Body of pancreas (tissue), 4 donors: ENCODE data around the gene HIP1R. TPM values are rescaled to one million over a fixed set of nuclear protein-coding genes. Genes with fewer than 3 reads are reported as not detected.
"Not testable (repeated sequence)": the region's sequence is repeated elsewhere in the genome, so short reads cannot be mapped to it uniquely, and the experiment has no call there.

Experiments used
- ATAC-seq: fragments of 150-250 bp; one replicate; pipeline ENCODE4 v1.9.1; 2016
- DNase-seq, 4 donors: peaks; one replicate each; pipeline ENCODE4 v3.0.0-alpha.2; 2019
- H3K27ac ChIP-seq, 4 donors: fragments of 200-600 bp; sonication (generic); 1 replicate in 3 of 4; 2 replicates in 1 of 4; pipeline versions ENCODE4 v1.5.1 to v1.6.1; 2016 to 2019; ENCODE audit warnings: mild to moderate bottlenecking in 1 of 4, mixed read lengths in 1 of 4, moderate library complexity in 1 of 4
- H3K27me3 ChIP-seq, 2 donors: fragments of 200-600 bp; sonication (generic); one replicate each; pipeline ENCODE4 v1.6.0; 2016; ENCODE audit warnings: mild to moderate bottlenecking in 1 of 2
- H3K36me3 ChIP-seq, 2 donors: fragments of 200-600 bp; sonication (generic); replicated peaks in 1 of 2; 2 replicates each; pipeline ENCODE4 v1.5.1; 2016; ENCODE audit warnings: low read depth in 2 of 2; ENCODE audit not compliant: insufficient read depth in 1 of 2
- H3K4me1 ChIP-seq: fragments of 200-600 bp; sonication (generic); one replicate; pipeline ENCODE4 v1.6.0; 2016
- H3K4me3 ChIP-seq, 2 donors: fragments of 200-600 bp; sonication (generic); 1 replicate in 1 of 2; 2 replicates in 1 of 2; pipeline ENCODE4 v1.5.1; 2016 to 2019
- H3K9me3 ChIP-seq, 3 donors: fragments of 200-600 bp; sonication (generic); 1 replicate in 2 of 3; 2 replicates in 1 of 3; pipeline ENCODE4 v1.5.1; 2016
- CTCF ChIP-seq, 7 experiments: fragments of 450-650 bp in 4 of 7; fragments of 200-600 bp in 3 of 7; sonication (generic) in 3 of 7; IDR thresholded peaks; one replicate each; pipeline ENCODE4 v1.5.1; 2016 to 2019; ENCODE audit warnings: antibody characterized with exemption in 7 of 7
- POLR2A ChIP-seq, 3 donors: fragments of 450-650 bp; IDR thresholded peaks; one replicate each; pipeline ENCODE4 v1.6.1; 2016; ENCODE audit warnings: antibody characterized with exemption in 3 of 3, mild to moderate bottlenecking in 2 of 3
- WGBS, 2 donors: methylation state at CpG; one replicate each; pipeline ENCODE4 v1.1.5; 2017; 5-methylcytosine and 5-hydroxymethylcytosine counted together
- intact Hi-C: fragments of 100-400 bp; cut with DNase I; formaldehyde crosslinking; loops from one replicate; pipeline ENCODE4 v1.15.1; 2023
- total RNA-seq, 2 donors: library from RNA; depleted of rRNA; stranded (reverse); fragments of >200 nt; gene quantifications; one replicate each; pipeline ENCODE4 v1.1.0, GENCODE V29; 2016

HIP1R gene
- total RNA-seq, 2 donors from 2014 or later: 111 to 183 TPM

- no peak for TF ChIP-seq CTCF (IDR thresholded peaks at IDR 0.05)
- no peak for TF ChIP-seq POLR2A (IDR thresholded peaks at IDR 0.05)
- Histone ChIP-seq H3K9me3 (no peaks in the 10 kb centered on the region), H3K4me3 (no peak overlapping the region), H3K27me3 (no peaks in the 10 kb centered on the region), H3K27ac (peak overlapping the region in 3 of 4 donors; percentile 84 to 99 (median 98)), H3K36me3 (no peaks in the 10 kb centered on the region), H3K4me1 (peaks cover 55% of the 10 kb centered on the region)
- DNase-seq (no peak), ATAC-seq (no peak)
- 91 to 95% methylated on average over 7 of the region's 7 CpGs for WGBS, 2 donors
- intact Hi-C loops: no loop called here
Observed at GRCh38 chr12:122896662-122897061, 61.4 kb downstream of the HIP1R start.

GRCh38 chr12:122899887-122900286, 64.6 kb downstream of the HIP1R start:
- intact Hi-C loops: no loop called here
- no peak overlapping the region for H3K4me3 ChIP-seq
- ATAC-seq: no peak
- no peak for TF ChIP-seq POLR2A (IDR thresholded peaks at IDR 0.05)
- no peak for TF ChIP-seq CTCF (IDR thresholded peaks at IDR 0.05)
- no peaks in the 10 kb centered on the region for H3K36me3 ChIP-seq
- 93 to 99% methylated on average over 6 of the region's 6 CpGs for WGBS, 2 donors
- DNase-seq: no peak
- no peaks in the 10 kb centered on the region for H3K27me3 ChIP-seq
- H3K27ac ChIP-seq: peak overlapping the region in 2 of 4 donors; percentile 67 to 98
- no peaks in the 10 kb centered on the region for H3K9me3 ChIP-seq
- peaks cover 40% of the 10 kb centered on the region for H3K4me1 ChIP-seq

GRCh38 chr12:122902854-122903692, 67.8 kb downstream of the HIP1R start:
- H3K4me1 ChIP-seq: peaks cover 31% of the 10 kb centered on the region
- no peaks in the 10 kb centered on the region for H3K9me3 ChIP-seq
- no peaks in the 10 kb centered on the region for H3K36me3 ChIP-seq
- TF ChIP-seq CTCF (IDR thresholded peaks at IDR 0.05) (no peak), POLR2A (IDR thresholded peaks at IDR 0.05) (no peak)
- intact Hi-C loops: no loop called here
- no peak overlapping the region for H3K4me3 ChIP-seq
- 11 to 12% methylated on average over 10 of the region's 10 CpGs for WGBS, 2 donors
- DNase-seq (no peak), ATAC-seq (no peak)
- H3K27ac ChIP-seq: peak overlapping the region in 3 of 4 donors; percentile 8 to 57 (median 11)
- no peaks in the 10 kb centered on the region for H3K27me3 ChIP-seq

GRCh38 chr12:122903693-122904034, 68.4 kb downstream of the HIP1R start:
- H3K27ac ChIP-seq: peak overlapping the region in 3 of 4 donors; percentile 8 to 57 (median 11)
- no peaks in the 10 kb centered on the region for H3K9me3 ChIP-seq
- 50 to 53% methylated on average over 7 of the region's 7 CpGs for WGBS, 2 donors
- TF ChIP-seq POLR2A (IDR thresholded peaks at IDR 0.05) (no peak), CTCF (IDR thresholded peaks at IDR 0.05) (no peak)
- no peaks in the 10 kb centered on the region for H3K27me3 ChIP-seq
- intact Hi-C loops: no loop called here
- no peak overlapping the region for H3K4me3 ChIP-seq
- H3K36me3 ChIP-seq: no peaks in the 10 kb centered on the region
- ATAC-seq: no peak
- H3K4me1 ChIP-seq: peaks cover 26% of the 10 kb centered on the region
- DNase-seq: peak in 1 of 4 donors; percentile 25

GRCh38 chr12:122905258-122905657, 70.0 kb downstream of the HIP1R start:
- H3K27ac ChIP-seq, DNase-seq, intact Hi-C loops, ATAC-seq, H3K4me3 ChIP-seq, H3K36me3 ChIP-seq, H3K9me3 ChIP-seq, H3K27me3 ChIP-seq: not testable (repeated sequence)
- 91 to 96% methylated on average over 3 to 5 of the region's 5 CpGs for WGBS, 2 donors
- peaks cover 42% of the 10 kb centered on the region for H3K4me1 ChIP-seq
